CD14-positive monocyte (primary cell): ENCODE data around the gene LSM14B. TPM values are rescaled to one million over a fixed set of nuclear protein-coding genes. Genes with fewer than 3 reads are reported as not detected.

ENCODE experiments used
- DNase-seq, 3 donors: peaks; one replicate each; pipeline ENCODE4 v3.0.0-alpha.2; 2011 to 2022
- H2AFZ ChIP-seq: 2 replicates; pipeline ENCODE4 v1.6.0; 2012; ENCODE audit warnings: mild to moderate bottlenecking, low read depth, low read length, inconsistent platforms; ENCODE audit not compliant: insufficient read depth, poor library complexity, severe bottlenecking
- H3K27ac ChIP-seq, 2 donors: 1 replicate in 1 of 2; 2 replicates in 1 of 2; pipeline ENCODE4 v1.5.1; 2012 to 2013; ENCODE audit warnings: low read length in 2 of 2, control low read depth in 1 of 2, inconsistent platforms in 1 of 2, low read depth in 1 of 2, mild to moderate bottlenecking in 1 of 2
- H3K27me3 ChIP-seq, 2 donors: one replicate each; pipeline versions ENCODE4 v1.6.0 to v1.6.1; 2011 to 2013; ENCODE audit warnings: low read length in 2 of 2; ENCODE audit not compliant: control insufficient read depth in 2 of 2, insufficient read depth in 2 of 2
- H3K36me3 ChIP-seq, 2 donors: replicated peaks in 1 of 2; 1 replicate in 1 of 2; 2 replicates in 1 of 2; pipeline versions ENCODE4 v1.5.1 to v1.6.1; 2012 to 2013; ENCODE audit warnings: low read length in 2 of 2, control low read depth in 1 of 2, inconsistent platforms in 1 of 2, mild to moderate bottlenecking in 1 of 2; ENCODE audit not compliant: insufficient read depth in 2 of 2, control insufficient read depth in 1 of 2
- H3K4me1 ChIP-seq, 2 donors: 1 replicate in 1 of 2; 2 replicates in 1 of 2; pipeline versions ENCODE4 v1.5.1 to v1.6.1; 2012 to 2013; ENCODE audit warnings: low read length in 2 of 2, control low read depth in 1 of 2, inconsistent platforms in 1 of 2, mild to moderate bottlenecking in 1 of 2, moderate library complexity in 1 of 2; ENCODE audit not compliant: insufficient read depth in 2 of 2, control insufficient read depth in 1 of 2
- H3K4me2 ChIP-seq: replicated peaks from 2 replicates; pipeline ENCODE3; 2012; ENCODE audit warnings: low read length, moderate library complexity, mild to moderate bottlenecking; ENCODE audit not compliant: poor library complexity, severe bottlenecking; ENCODE audit errors: extremely low read depth
- H3K4me3 ChIP-seq, 3 experiments: fragments of 200-600 bp in 1 of 3; sonication (generic) in 1 of 3; replicated peaks in 1 of 3; 1 replicate in 2 of 3; 2 replicates in 1 of 3; pipeline ENCODE4 v1.5.1; 2011 to 2013; ENCODE audit warnings: low read length in 3 of 3, mild to moderate bottlenecking in 3 of 3, control low read depth in 2 of 3, low read depth in 2 of 3, inconsistent platforms in 1 of 3, moderate library complexity in 1 of 3
- H3K79me2 ChIP-seq: 2 replicates; pipeline ENCODE4 v1.6.0; 2012; ENCODE audit warnings: mild to moderate bottlenecking, control low read depth, inconsistent platforms, low read length, moderate library complexity; ENCODE audit not compliant: insufficient read depth
- H3K9ac ChIP-seq: 2 replicates; pipeline ENCODE4 v1.6.0; 2017; ENCODE audit warnings: low read length, mild to moderate bottlenecking; ENCODE audit not compliant: insufficient read depth, poor library complexity, severe bottlenecking
- H3K9me3 ChIP-seq, 2 donors: replicated peaks in 1 of 2; 1 replicate in 1 of 2; 2 replicates in 1 of 2; pipeline versions ENCODE4 v1.5.1 to v1.6.1; 2012 to 2013; ENCODE audit warnings: low read length in 2 of 2, control low read depth in 1 of 2; ENCODE audit not compliant: control insufficient read depth in 1 of 2, insufficient read depth in 1 of 2
- H4K20me1 ChIP-seq: 2 replicates; pipeline ENCODE4 v1.6.0; 2012; ENCODE audit warnings: mild to moderate bottlenecking, low read length, control low read depth, moderate library complexity; ENCODE audit not compliant: insufficient read depth
- H3K27ac Mint-ChIP-seq, 7 donors: one replicate each; pipeline ENCODE4 v1.8.0; 2020; ENCODE audit warnings: mild to moderate bottlenecking in 7 of 7, mixed read lengths in 7 of 7, moderate library complexity in 6 of 7, inconsistent platforms in 2 of 7
- H3K27me3 Mint-ChIP-seq, 3 donors: one replicate each; pipeline ENCODE4 v1.8.0; 2021 to 2022; ENCODE audit warnings: low read depth in 3 of 3, mild to moderate bottlenecking in 3 of 3, mixed read lengths in 3 of 3, moderate library complexity in 3 of 3, inconsistent platforms in 1 of 3
- H3K36me3 Mint-ChIP-seq, 2 donors: one replicate each; pipeline ENCODE4 v1.8.0; 2020; ENCODE audit warnings: mixed read lengths in 2 of 2, inconsistent platforms in 1 of 2, mild to moderate bottlenecking in 1 of 2
- H3K4me1 Mint-ChIP-seq: one replicate; pipeline ENCODE4 v1.8.0; 2020; ENCODE audit warnings: mild to moderate bottlenecking, mixed read lengths
- H3K4me3 Mint-ChIP-seq, 2 donors: one replicate each; pipeline ENCODE4 v1.8.0; 2020; ENCODE audit warnings: mild to moderate bottlenecking in 2 of 2, mixed read lengths in 2 of 2, moderate library complexity in 1 of 2
- H3K9me3 Mint-ChIP-seq, 7 donors: one replicate each; pipeline ENCODE4 v1.8.0; 2020 to 2022; ENCODE audit warnings: mixed read lengths in 7 of 7, mild to moderate bottlenecking in 6 of 7, moderate library complexity in 6 of 7, inconsistent platforms in 2 of 7
- CTCF ChIP-seq: fragments of 200-600 bp; IDR thresholded peaks from one replicate; pipeline ENCODE4 v1.8.0; 2022; ENCODE audit warnings: antibody characterized with exemption, mild to moderate bottlenecking
- WGBS: methylation state at CpG from one replicate; pipeline ENCODE4 v1.1.5; 2013; ENCODE audit warnings: missing lambda C conversion rate; ENCODE audit not compliant: insufficient coverage; 5-methylcytosine and 5-hydroxymethylcytosine counted together
- intact Hi-C, 2 donors: fragments of 100-400 bp; cut with micrococcal nuclease; formaldehyde crosslinking; loops; one replicate each; pipeline versions ENCODE4 v1.15.0 to v1.15.1; 2023
- polyA plus RNA-seq, 3 donors: library from polyadenylated mRNA; depleted of rRNA in 1 of 3; unstranded in 2 of 3; stranded (reverse) in 1 of 3; fragments of 300-500 nt in 2 of 3; fragments of >200 nt in 1 of 3; fragmentation: Illumina TruSeq in 2 of 3; gene quantifications; 1 replicate in 2 of 3; 2 replicates in 1 of 3; pipeline ENCODE4 v1.2.3, GENCODE V29; 2012 to 2021

Gene LSM14B
- polyA plus RNA-seq, 3 donors, result 1.0 to 33.5 (median 1.4) TPM

- no peaks in the 10 kb centered on the region for H3K4me1 Mint-ChIP-seq
- no peak for DNase-seq
- no peaks in the 10 kb centered on the region for H4K20me1 ChIP-seq
- H3K9me3 ChIP-seq, result no peaks in the 10 kb centered on the region
- H3K4me3 Mint-ChIP-seq, result no peak overlapping the region
- no peak overlapping the region for H3K4me3 ChIP-seq
- H3K27me3 Mint-ChIP-seq, result peaks cover 0 to 2% (median 0%) of the 10 kb centered on the region in 3 donors
- peaks cover 60 to 88% of the 10 kb centered on the region in 2 donors for H3K36me3 ChIP-seq
- TF ChIP-seq CTCF, result no peak
- H3K27ac Mint-ChIP-seq, result peak overlapping the region in 3 of 7 donors; percentile 41 to 60 (median 44)
- H3K36me3 Mint-ChIP-seq, result peaks cover 62 to 91% of the 10 kb centered on the region in 2 donors
- H3K9me3 Mint-ChIP-seq, result no peaks in the 10 kb centered on the region
- H3K4me2 ChIP-seq, result no peak overlapping the region
- 94% methylated on average over 20 of the region's 29 CpGs for WGBS
- no peaks in the 10 kb centered on the region for H3K27me3 ChIP-seq
- no peaks in the 10 kb centered on the region for H3K4me1 ChIP-seq
- H3K27ac ChIP-seq, result no peak overlapping the region
- no peak overlapping the region for H2AFZ ChIP-seq
- H3K9ac ChIP-seq, result no peak overlapping the region
- no peaks in the 10 kb centered on the region for H3K79me2 ChIP-seq
- intact Hi-C loops, result no loop called here
Observed at GRCh38 chr20:62163986-62164762, 41.9 kb downstream of the LSM14B start.

GRCh38 chr20:62164879-62165761, 42.8 kb downstream of the LSM14B start:
- TF ChIP-seq CTCF, result no peak
- Histone ChIP-seq H3K9ac (no peak overlapping the region), H3K4me1 (no peaks in the 10 kb centered on the region), H3K4me3 (no peak overlapping the region), H4K20me1 (no peaks in the 10 kb centered on the region), H3K9me3 (no peaks in the 10 kb centered on the region), H2AFZ (no peak overlapping the region), H3K36me3 (peaks cover 53 to 88% of the 10 kb centered on the region in 2 donors), H3K27me3 (no peaks in the 10 kb centered on the region), H3K27ac (no peak overlapping the region), H3K79me2 (no peaks in the 10 kb centered on the region), H3K4me2 (no peak overlapping the region)
- peaks cover 65 to 95% of the 10 kb centered on the region in 2 donors for H3K36me3 Mint-ChIP-seq
- intact Hi-C loops, result no loop called here
- H3K9me3 Mint-ChIP-seq, result no peaks in the 10 kb centered on the region
- H3K4me1 Mint-ChIP-seq, result no peaks in the 10 kb centered on the region
- peak overlapping the region in 2 of 7 donors; percentile 44 to 75 for H3K27ac Mint-ChIP-seq
- no peak for DNase-seq
- H3K27me3 Mint-ChIP-seq, result peaks cover 0 to 2% (median 0%) of the 10 kb centered on the region in 3 donors
- no peak overlapping the region for H3K4me3 Mint-ChIP-seq
- WGBS, result 99% methylated on average over 39 of the region's 41 CpGs
